OCI-LY3 (cell line): Measurements from ENCODE around the gene NFIB.

Experiments used
- H2AFZ ChIP-seq: fragments of 200-600, 300-600 bp; shearing (Covaris generic); 2 replicates; pipeline ENCODE4 v1.6.0; 2014; ENCODE audit warnings: antibody characterized with exemption, low read depth, low read length
- H3K27ac ChIP-seq: fragments of 200-600, 300-600 bp; sonication (generic); 2 replicates; pipeline ENCODE4 v1.5.1; 2014; ENCODE audit warnings: mild to moderate bottlenecking, low read length, moderate library complexity, mixed read lengths
- H3K27me3 ChIP-seq: fragments of 200-600, 300-600 bp; sonication (generic); 2 replicates; pipeline ENCODE4 v1.6.1; 2014; ENCODE audit warnings: low read depth, low read length, mixed read lengths
- H3K36me3 ChIP-seq: fragments of 200-600, 300-600 bp; sonication (generic); replicated peaks from 2 replicates; pipeline ENCODE3; 2014; ENCODE audit warnings: low read depth, low read length, mixed read lengths
- H3K4me1 ChIP-seq: fragments of 300-600, 200-600 bp; sonication (generic); 2 replicates; pipeline ENCODE4 v1.6.1; 2014; ENCODE audit warnings: low read length, mixed read lengths
- H3K4me2 ChIP-seq: fragments of 200-600, 300-600 bp; sonication (generic); 2 replicates; pipeline ENCODE4 v1.6.1; 2014; ENCODE audit warnings: low read length, mixed read lengths
- H3K4me3 ChIP-seq: fragments of 300-600, 200-600 bp; sonication (generic); 2 replicates; pipeline ENCODE4 v1.5.1; 2014; ENCODE audit warnings: antibody characterized with exemption, mild to moderate bottlenecking, low read length, moderate library complexity
- H3K79me2 ChIP-seq: fragments of 300-600, 200-600 bp; shearing (Covaris generic); 2 replicates; pipeline ENCODE4 v1.6.1; 2014; ENCODE audit warnings: mild to moderate bottlenecking, low read length, mixed read lengths
- H3K9ac ChIP-seq: fragments of 300-600, 200-600 bp; shearing (Covaris generic); 2 replicates; pipeline ENCODE4 v1.6.0; 2014; ENCODE audit warnings: mild to moderate bottlenecking, low read length, moderate library complexity
- H3K9me3 ChIP-seq: fragments of 200-600, 300-600 bp; shearing (Covaris generic); 2 replicates; pipeline ENCODE4 v1.6.1; 2014; ENCODE audit warnings: low read length, mixed read lengths; ENCODE audit not compliant: insufficient read depth
- H4K20me1 ChIP-seq: fragments of 200-600, 300-600 bp; sonication (generic); 2 replicates; pipeline ENCODE4 v1.6.1; 2016; ENCODE audit warnings: low read length, mixed read lengths; ENCODE audit not compliant: insufficient read depth
- CTCF ChIP-seq: fragments of 200-600, 300-600 bp; sonication (generic); IDR thresholded peaks from 2 replicates; pipeline ENCODE4 v1.5.1; 2014; ENCODE audit warnings: antibody characterized with exemption, low read length, low read depth
- EZH2phosphoT487 ChIP-seq: fragments of 200-600 bp; shearing (Covaris generic); IDR thresholded peaks from 2 replicates; pipeline ENCODE4 v1.6.1; 2018; ENCODE audit warnings: antibody characterized with exemption, mixed run types, low read depth

NFIB gene

DNA sequence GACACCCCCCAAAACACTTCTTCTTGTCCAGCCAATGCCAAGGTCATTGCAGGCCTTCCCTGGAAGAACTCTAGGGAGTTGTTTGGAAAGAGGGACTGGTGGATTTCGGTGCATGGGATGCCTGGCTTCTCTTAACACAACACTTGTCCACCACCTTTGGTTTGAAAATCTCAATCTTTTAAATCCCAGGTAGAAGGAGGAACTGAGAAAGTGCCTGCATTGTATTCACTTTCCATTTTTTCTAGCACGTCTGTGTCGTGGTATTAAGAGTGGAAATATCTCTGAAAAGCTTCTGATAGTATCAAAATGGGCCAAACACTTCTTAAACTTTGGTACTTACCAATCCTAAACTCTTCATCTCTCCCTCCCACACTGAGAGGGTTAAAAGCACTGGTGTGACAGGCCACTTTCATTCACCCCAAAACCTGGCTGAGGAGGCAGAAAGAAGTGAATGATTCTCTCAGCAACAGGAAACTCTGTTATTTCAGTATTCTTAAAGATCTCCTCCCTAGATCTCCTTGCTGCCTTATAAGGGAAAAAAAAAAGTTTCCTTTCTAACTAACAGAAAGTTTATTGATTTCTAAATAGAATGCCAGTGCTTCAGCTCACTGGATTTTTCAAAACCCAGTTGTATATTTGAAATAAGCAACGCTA lies 3.9 kb upstream of the NFIB start:
- Histone ChIP-seq H3K79me2 (no peaks in the 10 kb centered on the region), H3K27me3 (no peaks in the 10 kb centered on the region), H3K9ac (no peak overlapping the region), H3K4me2 (peak overlapping the region; percentile 41), H3K4me3 (no peak overlapping the region), H4K20me1 (no peaks in the 10 kb centered on the region), H3K9me3 (no peaks in the 10 kb centered on the region), H3K4me1 (peaks cover 17% of the 10 kb centered on the region), H2AFZ (no peak overlapping the region), H3K36me3 (no peaks in the 10 kb centered on the region), H3K27ac (no peak overlapping the region)
- no peak for TF ChIP-seq CTCF
- TF ChIP-seq EZH2phosphoT487: no peak

GRCh38 chr9:14316602-14317300 lies 2.8 kb upstream of the NFIB start:
- H2AFZ ChIP-seq: no peak overlapping the region
- H3K79me2 ChIP-seq: no peaks in the 10 kb centered on the region
- H3K4me3 ChIP-seq: no peak overlapping the region
- no peak for TF ChIP-seq CTCF
- no peaks in the 10 kb centered on the region for H3K9me3 ChIP-seq
- no peaks in the 10 kb centered on the region for H3K36me3 ChIP-seq
- peaks cover 16% of the 10 kb centered on the region for H3K4me1 ChIP-seq
- no peak overlapping the region for H3K9ac ChIP-seq
- no peak overlapping the region for H3K27ac ChIP-seq
- H4K20me1 ChIP-seq: no peaks in the 10 kb centered on the region
- no peak overlapping the region for H3K4me2 ChIP-seq
- H3K27me3 ChIP-seq: no peaks in the 10 kb centered on the region

GRCh38 chr9:14315875-14316601 lies 2.1 kb upstream of the NFIB start:
- TF ChIP-seq EZH2phosphoT487 (no peak), CTCF (no peak)
- Histone ChIP-seq H3K4me1 (peaks cover 11% of the 10 kb centered on the region), H3K79me2 (no peaks in the 10 kb centered on the region), H2AFZ (no peak overlapping the region), H3K36me3 (no peaks in the 10 kb centered on the region), H3K4me3 (no peak overlapping the region), H3K4me2 (no peak overlapping the region), H3K27ac (no peak overlapping the region), H3K9ac (no peak overlapping the region), H4K20me1 (no peaks in the 10 kb centered on the region), H3K27me3 (no peaks in the 10 kb centered on the region), H3K9me3 (no peaks in the 10 kb centered on the region)
